Colonic mucosa (tissue), 4 donors: ENCODE measurements around the gene HELQ. TPM values are rescaled to one million over a fixed set of nuclear protein-coding genes. Genes with fewer than 3 reads are reported as not detected.

Experiments
- DNase-seq: peaks from one replicate; pipeline ENCODE4 v3.0.0-alpha.2; 2020
- H3K27ac ChIP-seq: fragments of 200-600 bp; one replicate; pipeline ENCODE4 v1.8.0; 2021
- H3K27me3 ChIP-seq: fragments of 200-600 bp; one replicate; pipeline ENCODE4 v1.8.0; 2021
- H3K36me3 ChIP-seq: fragments of 200-600 bp; one replicate; pipeline ENCODE4 v1.8.0; 2021
- H3K4me1 ChIP-seq: fragments of 200-600 bp; one replicate; pipeline ENCODE4 v1.8.0; 2021; ENCODE audit warnings: mild to moderate bottlenecking
- H3K4me3 ChIP-seq: fragments of 200-600 bp; one replicate; pipeline ENCODE4 v1.8.0; 2021
- H3K9ac ChIP-seq, 2 donors: one replicate each; pipeline ENCODE4 v1.7.0; 2013; ENCODE audit warnings: control low read depth in 2 of 2, low read depth in 2 of 2, low read length in 2 of 2
- H3K9me3 ChIP-seq: fragments of 200-600 bp; one replicate; pipeline ENCODE4 v1.8.0; 2021
- CTCF ChIP-seq: fragments of 200-600 bp; IDR thresholded peaks from one replicate; pipeline ENCODE4 v1.8.0; 2022; ENCODE audit warnings: antibody characterized with exemption, mild to moderate bottlenecking
- intact Hi-C: fragments of 100-400 bp; cut with DNase I; formaldehyde crosslinking; loops from one replicate; pipeline ENCODE4 v1.14.1; 2022
- total RNA-seq, 2 donors: library from RNA; stranded (reverse); fragmentation: NEBNext Ultra II Directional in 1 of 2; extraction: Animal tissue kit (Norgen Biotek cat#: 25700) in 1 of 2; gene quantifications; one replicate each; pipeline ENCODE4 v1.2.1, GENCODE V29; 2021
- donor health status: healthy.
- donor health status: DM: no; HTN: no; CAD: no.
- donor health status: DM: no; HTN: no; CAD: no.

Gene HELQ
- total RNA-seq, 2 donors from 2014 or later, result 11.0 to 11.7 TPM

GRCh38 chr4:83484500-83485461 is 29.2 kb upstream of the HELQ start, which contains the start of gene ABRAXAS1:
TSS of gene ABRAXAS1 (minus strand) at chr4:83485100. CDS start at chr4:83485072, 28 bp downstream.
- Histone ChIP-seq H3K36me3 (no peaks in the 10 kb centered on the region), H3K4me1 (no peaks in the 10 kb centered on the region), H3K27ac (peak within 1 kb of the TSS; percentile 84), H3K9ac (peak within 1 kb of the TSS; percentile 79 to 82), H3K27me3 (no peaks in the 10 kb centered on the region), H3K9me3 (no peaks in the 10 kb centered on the region), H3K4me3 (peak within 1 kb of the TSS; percentile 79)
- DNase-seq, result peak; percentile 92
- intact Hi-C loops, result no loop called here
- TF ChIP-seq CTCF, result no peak

- H3K4me1 ChIP-seq, result no peaks in the 10 kb centered on the region
- DNase-seq, result no peak
- no peak overlapping the region for H3K9ac ChIP-seq
- no peak for TF ChIP-seq CTCF
- intact Hi-C loops, result no loop called here
- no peaks in the 10 kb centered on the region for H3K27me3 ChIP-seq
- H3K27ac ChIP-seq, result no peak overlapping the region
- no peaks in the 10 kb centered on the region for H3K36me3 ChIP-seq
- H3K9me3 ChIP-seq, result no peaks in the 10 kb centered on the region
- H3K4me3 ChIP-seq, result no peak overlapping the region
Measured at GRCh38 chr4:83473966-83474365, 18.3 kb upstream of the HELQ start.

- no peak for DNase-seq
- H3K36me3 ChIP-seq, result no peaks in the 10 kb centered on the region
- intact Hi-C loops, result no loop called here
Measured at GRCh38 chr4:83473423-83473822, 17.8 kb upstream of the HELQ start.

GRCh38 chr4:83456184-83456501 is 520 bp upstream of the HELQ start:
- H3K27ac ChIP-seq, result peak overlapping the region; percentile 89
- no peaks in the 10 kb centered on the region for H3K9me3 ChIP-seq
- H3K4me1 ChIP-seq, result peaks cover 4% of the 10 kb centered on the region
- no peaks in the 10 kb centered on the region for H3K27me3 ChIP-seq
- DNase-seq, result no peak
- peak overlapping the region; percentile 66 for H3K4me3 ChIP-seq
- no peak for TF ChIP-seq CTCF
- H3K9ac ChIP-seq, result peak overlapping the region; percentile 75 to 99
- intact Hi-C loops, result loop anchor here (10.0 kb wide), 1 partner anchor 171 kb away; the partner anchor contains the start of gene COQ2
- no peaks in the 10 kb centered on the region for H3K36me3 ChIP-seq

More at GRCh38 chr4:83473423-83473822, 17.8 kb upstream of the HELQ start:
- no peak overlapping the region for H3K27ac ChIP-seq
- no peak overlapping the region for H3K9ac ChIP-seq
- H3K4me1 ChIP-seq, result no peaks in the 10 kb centered on the region
- no peaks in the 10 kb centered on the region for H3K27me3 ChIP-seq
- no peak for TF ChIP-seq CTCF
- no peak overlapping the region for H3K4me3 ChIP-seq
- no peaks in the 10 kb centered on the region for H3K9me3 ChIP-seq

GRCh38 chr4:83454686-83455085 is 937 bp downstream of the HELQ start:
- Histone ChIP-seq H3K36me3 (no peaks in the 10 kb centered on the region), H3K9me3 (no peaks in the 10 kb centered on the region), H3K27ac (peak overlapping the region; percentile 89), H3K9ac (peak overlapping the region; percentile 81 to 99), H3K4me3 (peak overlapping the region; percentile 66), H3K27me3 (no peaks in the 10 kb centered on the region), H3K4me1 (peaks cover 4% of the 10 kb centered on the region)
- intact Hi-C loops, result loop anchor here (10.0 kb wide), 1 partner anchor 170 kb away; the partner anchor contains the start of gene COQ2
- no peak for TF ChIP-seq CTCF
- no peak for DNase-seq
